Peyer's patch (tissue), 4 donors: ENCODE measurements around the gene HOXD9.

Experiments
- CTCF ChIP-seq, 6 experiments: fragments of 450-650 bp in 4 of 6; fragments of 200-600 bp in 2 of 6; sonication (generic) in 1 of 6; IDR thresholded peaks; one replicate each; pipeline ENCODE4 v1.5.1; 2017 to 2019; ENCODE audit warnings: antibody characterized with exemption in 6 of 6, mild to moderate bottlenecking in 3 of 6, moderate library complexity in 1 of 6
- POLR2A ChIP-seq, 2 donors: fragments of 450-650 bp; IDR thresholded peaks; one replicate each; pipeline ENCODE4 v1.5.1; 2017; ENCODE audit warnings: antibody characterized with exemption in 2 of 2, mild to moderate bottlenecking in 2 of 2, moderate library complexity in 2 of 2

- TF ChIP-seq POLR2A (IDR thresholded peaks at IDR 0.05) (no peak), CTCF (IDR thresholded peaks at IDR 0.05) (no peak)
These were observed 51.3 kb downstream of the HOXD9 start for GRCh38 chr2:176173567-176174381.
